ENCODE measurements around the gene OGT. TPM values are rescaled to one million over a fixed set of nuclear protein-coding genes. Genes with fewer than 3 reads are reported as not detected.

The OGT gene
- total and polyA plus RNA-seq, 2 donors (not counting 1 experiment from before 2014, with no cell fraction given), result 106 to 115 TPM

DNA sequence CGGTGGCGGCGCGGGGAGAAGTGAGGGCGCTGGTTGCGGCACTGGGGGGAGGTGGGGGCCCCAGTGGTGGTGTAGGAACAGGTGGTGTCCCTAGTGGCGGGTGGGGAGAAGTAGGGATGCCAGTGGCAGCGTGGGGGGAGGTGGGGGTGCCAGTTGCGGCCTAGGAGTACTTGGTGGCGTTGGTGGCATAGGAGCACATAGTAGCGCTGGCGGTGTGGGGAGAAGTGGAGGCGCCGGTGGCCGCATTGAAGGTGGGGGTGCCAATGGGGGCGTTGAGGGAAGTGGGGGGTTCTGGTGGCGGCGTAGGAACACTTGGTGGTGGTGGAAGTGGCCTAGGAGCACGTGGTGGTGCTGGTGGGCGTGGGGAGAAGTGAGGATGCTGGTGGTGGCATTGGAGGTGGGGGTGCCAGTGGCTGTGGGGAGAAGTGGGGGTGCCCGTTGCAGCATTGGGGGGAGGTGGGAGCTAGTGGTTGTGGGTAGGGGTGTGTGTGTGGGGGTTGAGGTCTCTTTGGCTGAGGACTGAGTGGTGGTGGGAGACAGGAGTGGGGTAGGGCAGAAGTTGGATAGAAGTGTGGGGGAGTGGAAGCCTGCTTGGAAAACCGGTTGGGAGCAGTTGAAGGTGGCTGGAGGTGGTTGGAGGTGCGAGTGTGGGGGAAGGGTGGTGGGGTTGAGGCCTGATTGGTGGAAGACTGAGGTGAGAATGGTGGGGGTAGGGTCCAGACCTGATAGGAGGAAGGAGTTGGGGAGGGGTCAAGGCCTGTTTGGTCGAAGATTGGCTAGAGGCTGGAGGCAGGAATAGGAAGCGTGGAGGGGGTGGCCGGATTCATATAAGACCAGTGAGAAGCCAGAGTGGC, 46.5 kb downstream of the OGT start:
- Histone ChIP-seq H4K20me1 (ENCODE audit: control insufficient read depth, extremely low read depth, insufficient read depth, low read length) (no peaks in the 10 kb centered on the region), H3K27ac (ENCODE audit: insufficient read depth, low read length) (no peak overlapping the region), H3K9ac (ENCODE audit: insufficient read depth, low read length) (no peak overlapping the region), H3K79me2 (ENCODE audit: control insufficient read depth, insufficient read depth, low read length) (no peaks in the 10 kb centered on the region), H3K4me2 (ENCODE audit: extremely low read depth, insufficient read depth, low read length) (no peak overlapping the region), H3K4me3 (replicated peaks in 1 of 4; ENCODE audit: control extremely low read depth in 1 of 4, insufficient read depth in 1 of 4, low read depth in 3 of 4, low read length in 4 of 4) (no peak overlapping the region), H2AFZ (ENCODE audit: low read length) (no peak overlapping the region), H3K4me1 (ENCODE audit: control insufficient read depth, extremely low read depth, insufficient read depth, low read length) (no peaks in the 10 kb centered on the region), H3K27me3 (ENCODE audit: control insufficient read depth, insufficient read depth, low read length) (no peaks in the 10 kb centered on the region), H3K9me3 (ENCODE audit: control insufficient read depth, insufficient read depth, low read depth, low read length) (no peaks in the 10 kb centered on the region), H3K36me3 (ENCODE audit: control insufficient read depth, insufficient read depth, low read length) (no peaks in the 10 kb centered on the region)
- TF ChIP-seq EZH2 (IDR thresholded peaks at IDR 0.05; ENCODE audit: low read length, missing control alignments), result no peak
- TF ChIP-seq, protein P1, sequence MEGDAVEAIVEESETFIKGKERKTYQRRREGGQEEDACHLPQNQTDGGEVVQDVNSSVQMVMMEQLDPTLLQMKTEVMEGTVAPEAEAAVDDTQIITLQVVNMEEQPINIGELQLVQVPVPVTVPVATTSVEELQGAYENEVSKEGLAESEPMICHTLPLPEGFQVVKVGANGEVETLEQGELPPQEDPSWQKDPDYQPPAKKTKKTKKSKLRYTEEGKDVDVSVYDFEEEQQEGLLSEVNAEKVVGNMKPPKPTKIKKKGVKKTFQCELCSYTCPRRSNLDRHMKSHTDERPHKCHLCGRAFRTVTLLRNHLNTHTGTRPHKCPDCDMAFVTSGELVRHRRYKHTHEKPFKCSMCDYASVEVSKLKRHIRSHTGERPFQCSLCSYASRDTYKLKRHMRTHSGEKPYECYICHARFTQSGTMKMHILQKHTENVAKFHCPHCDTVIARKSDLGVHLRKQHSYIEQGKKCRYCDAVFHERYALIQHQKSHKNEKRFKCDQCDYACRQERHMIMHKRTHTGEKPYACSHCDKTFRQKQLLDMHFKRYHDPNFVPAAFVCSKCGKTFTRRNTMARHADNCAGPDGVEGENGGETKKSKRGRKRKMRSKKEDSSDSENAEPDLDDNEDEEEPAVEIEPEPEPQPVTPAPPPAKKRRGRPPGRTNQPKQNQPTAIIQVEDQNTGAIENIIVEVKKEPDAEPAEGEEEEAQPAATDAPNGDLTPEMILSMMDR (conservative IDR thresholded peaks at IDR 0.05 in 1 of 2, IDR thresholded peaks at IDR 0.05 in 1 of 2; ENCODE audit: low read depth in 1 of 2, low read length in 2 of 2), result no peak
- no peak for DNase-seq (ENCODE audit: low read depth in 2 of 2)

DNA sequence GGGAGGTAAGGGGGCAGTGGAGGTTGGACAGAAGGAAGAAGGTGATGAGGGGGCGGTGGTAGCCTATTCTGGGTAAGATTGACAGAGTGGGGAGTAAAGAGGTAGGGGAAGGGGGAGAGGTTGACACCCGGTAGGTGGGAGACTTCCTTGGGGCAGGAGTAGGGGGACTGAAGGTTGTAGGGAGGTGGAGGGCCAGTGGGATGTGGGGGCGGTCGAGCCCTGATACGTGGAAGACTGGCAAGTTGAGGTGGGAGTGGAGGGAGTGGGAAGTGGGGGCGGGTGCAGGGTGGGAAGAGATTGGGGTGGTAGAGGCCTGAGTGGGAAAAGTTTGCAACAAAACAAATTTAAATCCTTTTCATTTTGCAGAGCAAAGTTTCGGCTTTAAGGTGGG, 47.1 kb downstream of the OGT start:
- Histone ChIP-seq H3K4me1 (ENCODE audit: control insufficient read depth, extremely low read depth, insufficient read depth, low read length) (no peaks in the 10 kb centered on the region), H4K20me1 (ENCODE audit: control insufficient read depth, extremely low read depth, insufficient read depth, low read length) (no peaks in the 10 kb centered on the region), H3K9ac (ENCODE audit: insufficient read depth, low read length) (no peak overlapping the region), H3K27me3 (ENCODE audit: control insufficient read depth, insufficient read depth, low read length) (no peaks in the 10 kb centered on the region), H3K36me3 (ENCODE audit: control insufficient read depth, insufficient read depth, low read length) (no peaks in the 10 kb centered on the region), H3K27ac (ENCODE audit: insufficient read depth, low read length) (no peak overlapping the region), H3K9me3 (ENCODE audit: control insufficient read depth, insufficient read depth, low read depth, low read length) (no peaks in the 10 kb centered on the region), H3K4me3 (replicated peaks in 1 of 4; ENCODE audit: control extremely low read depth in 1 of 4, insufficient read depth in 1 of 4, low read depth in 3 of 4, low read length in 4 of 4) (no peak overlapping the region), H3K4me2 (ENCODE audit: extremely low read depth, insufficient read depth, low read length) (no peak overlapping the region), H3K79me2 (ENCODE audit: control insufficient read depth, insufficient read depth, low read length) (no peaks in the 10 kb centered on the region), H2AFZ (ENCODE audit: low read length) (no peak overlapping the region)
- DNase-seq (ENCODE audit: low read depth in 2 of 2), result no peak
- no peak for TF ChIP-seq EZH2 (IDR thresholded peaks at IDR 0.05; ENCODE audit: low read length, missing control alignments)

DNA sequence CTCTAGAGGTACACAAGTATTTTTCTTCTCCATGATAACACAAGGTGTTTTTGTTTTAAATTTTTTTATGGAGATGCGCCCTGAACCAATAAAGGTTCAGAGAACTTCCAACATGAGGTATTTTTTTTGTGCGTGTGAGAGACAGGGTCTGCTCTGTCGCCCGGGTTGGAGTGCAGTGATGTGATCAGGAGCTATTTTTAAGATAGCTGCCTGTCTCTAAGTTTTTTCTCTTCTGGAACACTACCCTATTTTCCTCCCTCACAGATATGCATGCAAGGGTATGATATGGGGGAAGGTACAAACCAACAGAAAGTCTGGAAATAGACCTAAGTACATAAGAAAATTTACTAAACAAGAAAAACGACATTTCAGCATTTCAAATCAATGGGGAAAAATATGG, 48.3 kb downstream of the OGT start:
- Histone ChIP-seq H3K27me3 (ENCODE audit: control insufficient read depth, insufficient read depth, low read length) (no peaks in the 10 kb centered on the region), H3K4me3 (replicated peaks in 1 of 4; ENCODE audit: control extremely low read depth in 1 of 4, insufficient read depth in 1 of 4, low read depth in 3 of 4, low read length in 4 of 4) (no peak overlapping the region), H3K4me2 (ENCODE audit: extremely low read depth, insufficient read depth, low read length) (no peak overlapping the region), H3K9me3 (ENCODE audit: control insufficient read depth, insufficient read depth, low read depth, low read length) (no peaks in the 10 kb centered on the region), H3K4me1 (ENCODE audit: control insufficient read depth, extremely low read depth, insufficient read depth, low read length) (no peaks in the 10 kb centered on the region), H3K36me3 (ENCODE audit: control insufficient read depth, insufficient read depth, low read length) (no peaks in the 10 kb centered on the region), H3K79me2 (ENCODE audit: control insufficient read depth, insufficient read depth, low read length) (no peaks in the 10 kb centered on the region), H3K27ac (ENCODE audit: insufficient read depth, low read length) (no peak overlapping the region), H4K20me1 (ENCODE audit: control insufficient read depth, extremely low read depth, insufficient read depth, low read length) (no peaks in the 10 kb centered on the region), H2AFZ (ENCODE audit: low read length) (no peak overlapping the region), H3K9ac (ENCODE audit: insufficient read depth, low read length) (no peak overlapping the region)
- DNase-seq (ENCODE audit: low read depth in 2 of 2), result no peak
- TF ChIP-seq EZH2 (IDR thresholded peaks at IDR 0.05; ENCODE audit: low read length, missing control alignments), result no peak
- TF ChIP-seq, protein P1 (conservative IDR thresholded peaks at IDR 0.05 in 1 of 2, IDR thresholded peaks at IDR 0.05 in 1 of 2; ENCODE audit: low read depth in 1 of 2, low read length in 2 of 2), result no peak
